Ishikawa (cell line): ENCODE data around the gene CD52.
A peak's percentile ranks its signal among the peaks of the same experiment; 100 is the strongest.

Experiments
- CEBPB ChIP-seq: IDR thresholded peaks from 2 replicates; pipeline ENCODE4 v1.6.1; 2012
- CREB1 ChIP-seq: IDR thresholded peaks from 2 replicates; pipeline ENCODE4 v1.6.1; 2012; ENCODE audit warnings: low read depth
- EGR1 ChIP-seq: IDR thresholded peaks from 2 replicates; pipeline ENCODE4 v1.6.1; 2012
- EP300 ChIP-seq: IDR thresholded peaks from 2 replicates; pipeline ENCODE4 v1.6.1; 2012; ENCODE audit warnings: borderline replicate concordance
- FOXM1 ChIP-seq: IDR thresholded peaks from 2 replicates; pipeline ENCODE4 v1.6.1; 2012; ENCODE audit warnings: low read depth, borderline replicate concordance
- MAX ChIP-seq: IDR thresholded peaks from 2 replicates; pipeline ENCODE4 v1.6.1; 2012
- NFIC ChIP-seq: IDR thresholded peaks from 2 replicates; pipeline ENCODE4 v1.6.1; 2012
- RAD21 ChIP-seq: IDR thresholded peaks from 2 replicates; pipeline ENCODE4 v1.6.1; 2012; ENCODE audit warnings: low read depth
- REST ChIP-seq: IDR thresholded peaks from 2 replicates; pipeline ENCODE4 v1.6.1; 2012; ENCODE audit warnings: low read depth, mild to moderate bottlenecking
- TAF1 ChIP-seq: IDR thresholded peaks from 2 replicates; pipeline ENCODE4 v1.6.1; 2012; ENCODE audit warnings: low read depth, mild to moderate bottlenecking
- TCF12 ChIP-seq: IDR thresholded peaks from 2 replicates; pipeline ENCODE4 v1.6.1; 2012; ENCODE audit warnings: low read depth
- TEAD4 ChIP-seq: IDR thresholded peaks from 2 replicates; pipeline ENCODE4 v1.6.1; 2012
- USF1 ChIP-seq: IDR thresholded peaks from 2 replicates; pipeline ENCODE4 v1.6.1; 2012
- YY1 ChIP-seq: IDR thresholded peaks from 2 replicates; pipeline ENCODE4 v1.6.1; 2012; ENCODE audit warnings: low read depth
- ZBTB7A ChIP-seq: IDR thresholded peaks from 2 replicates; pipeline ENCODE4 v1.6.1; 2012; ENCODE audit warnings: low read depth

Gene CD52

GRCh38 chr1:26361605-26362122, 43.9 kb downstream of the CD52 start:
- TF ChIP-seq EGR1 (no peak), YY1 (no peak), REST (no peak), TCF12 (no peak), FOXM1 (no peak), CEBPB (no peak)

GRCh38 chr1:26362331-26362730, 44.6 kb downstream of the CD52 start:
- no peak for TF ChIP-seq TCF12
- TF ChIP-seq MAX: no peak
- TF ChIP-seq FOXM1: no peak
- no peak for TF ChIP-seq RAD21
- TF ChIP-seq REST: no peak
- TF ChIP-seq EGR1: no peak
- no peak for TF ChIP-seq CREB1
- no peak for TF ChIP-seq YY1
- no peak for TF ChIP-seq NFIC
- no peak for TF ChIP-seq TAF1
- no peak for TF ChIP-seq ZBTB7A
- TF ChIP-seq USF1: no peak
- no peak for TF ChIP-seq TEAD4
- no peak for TF ChIP-seq EP300
- TF ChIP-seq CEBPB: no peak

- no peak for TF ChIP-seq TAF1
- TF ChIP-seq CEBPB: no peak
- no peak for TF ChIP-seq REST
- 0 out of 2 replicates have a peak, but pooled peaks have one; percentile 17 for TF ChIP-seq MAX
- no peak for TF ChIP-seq FOXM1
- TF ChIP-seq NFIC: no peak
- no peak for TF ChIP-seq USF1
- TF ChIP-seq RAD21: peak; percentile 82
- 0 out of 2 replicates have a peak, but pooled peaks have one; percentile 14 for TF ChIP-seq TEAD4
- no peak for TF ChIP-seq EP300
- no peak for TF ChIP-seq TCF12
- no peak for TF ChIP-seq YY1
- TF ChIP-seq CREB1: no peak
Observed at GRCh38 chr1:26363549-26364448, 46.0 kb downstream of the CD52 start.

- no peak for TF ChIP-seq ZBTB7A
- TF ChIP-seq EP300: no peak
- TF ChIP-seq CEBPB: no peak
- TF ChIP-seq EGR1: no peak
- TF ChIP-seq NFIC: no peak
- no peak for TF ChIP-seq MAX
- TF ChIP-seq CREB1: no peak
Observed at GRCh38 chr1:26364956-26365355, 47.2 kb downstream of the CD52 start.
